WI38 (cell line): ENCODE data around the gene SUPT20HL1.
"Not testable (repeated sequence)": the region's sequence is repeated elsewhere in the genome, so short reads cannot be mapped to it uniquely, and the experiment has no call there.

ENCODE experiments used
- H3K4me3 ChIP-seq: 2 replicates; pipeline ENCODE4 v1.5.1; 2011; ENCODE audit warnings: low read depth, mild to moderate bottlenecking, control low read depth, low read length
- TF ChIP-seq, protein P1 (sequence below): IDR thresholded peaks from 2 replicates; pipeline ENCODE4 v1.5.1; 2012; ENCODE audit warnings: low read depth, mild to moderate bottlenecking, control low read depth, low read length

Gene SUPT20HL1

DNA sequence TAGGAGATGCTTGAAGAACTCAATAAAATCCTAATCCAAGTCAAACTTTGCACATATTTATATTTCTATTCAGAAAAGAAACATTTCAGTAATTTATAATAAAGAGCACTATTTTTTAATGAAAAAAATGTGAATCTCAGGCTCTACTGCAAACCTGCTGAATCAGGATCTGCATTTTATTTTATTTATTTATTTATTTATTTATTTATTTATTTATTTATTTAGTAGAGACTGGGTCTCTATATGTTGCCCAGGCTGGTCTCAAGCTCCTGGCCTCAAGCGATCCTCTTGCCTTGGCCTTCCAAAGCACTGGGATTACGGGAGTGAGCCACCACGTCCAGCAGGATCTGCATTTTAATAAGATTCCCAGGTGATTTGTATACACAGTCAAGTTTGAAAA, 16.0 kb downstream of the SUPT20HL1 start:
- H3K4me3 ChIP-seq, result no peak overlapping the region
- TF ChIP-seq, protein P1, sequence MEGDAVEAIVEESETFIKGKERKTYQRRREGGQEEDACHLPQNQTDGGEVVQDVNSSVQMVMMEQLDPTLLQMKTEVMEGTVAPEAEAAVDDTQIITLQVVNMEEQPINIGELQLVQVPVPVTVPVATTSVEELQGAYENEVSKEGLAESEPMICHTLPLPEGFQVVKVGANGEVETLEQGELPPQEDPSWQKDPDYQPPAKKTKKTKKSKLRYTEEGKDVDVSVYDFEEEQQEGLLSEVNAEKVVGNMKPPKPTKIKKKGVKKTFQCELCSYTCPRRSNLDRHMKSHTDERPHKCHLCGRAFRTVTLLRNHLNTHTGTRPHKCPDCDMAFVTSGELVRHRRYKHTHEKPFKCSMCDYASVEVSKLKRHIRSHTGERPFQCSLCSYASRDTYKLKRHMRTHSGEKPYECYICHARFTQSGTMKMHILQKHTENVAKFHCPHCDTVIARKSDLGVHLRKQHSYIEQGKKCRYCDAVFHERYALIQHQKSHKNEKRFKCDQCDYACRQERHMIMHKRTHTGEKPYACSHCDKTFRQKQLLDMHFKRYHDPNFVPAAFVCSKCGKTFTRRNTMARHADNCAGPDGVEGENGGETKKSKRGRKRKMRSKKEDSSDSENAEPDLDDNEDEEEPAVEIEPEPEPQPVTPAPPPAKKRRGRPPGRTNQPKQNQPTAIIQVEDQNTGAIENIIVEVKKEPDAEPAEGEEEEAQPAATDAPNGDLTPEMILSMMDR, result no peak

DNA sequence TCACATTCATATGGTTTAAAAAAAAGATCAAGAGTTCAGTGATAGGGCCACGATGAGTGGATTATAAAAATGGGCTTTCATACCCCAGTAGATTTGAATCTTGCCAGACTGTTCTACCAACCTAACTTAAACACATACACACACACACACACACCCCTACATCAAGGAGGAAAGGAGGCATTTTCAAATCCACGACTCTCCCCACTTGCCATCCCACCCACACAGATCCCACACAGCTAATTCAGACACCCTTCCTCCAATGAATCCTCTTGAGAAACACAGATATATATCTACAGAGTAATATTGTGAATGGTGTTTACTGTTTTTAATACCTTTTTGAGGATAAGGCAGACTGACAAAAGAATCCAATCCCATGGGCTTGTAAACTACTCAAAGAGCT, 16.8 kb downstream of the SUPT20HL1 start:
- no peak overlapping the region for H3K4me3 ChIP-seq
- TF ChIP-seq, protein P1, result no peak

DNA sequence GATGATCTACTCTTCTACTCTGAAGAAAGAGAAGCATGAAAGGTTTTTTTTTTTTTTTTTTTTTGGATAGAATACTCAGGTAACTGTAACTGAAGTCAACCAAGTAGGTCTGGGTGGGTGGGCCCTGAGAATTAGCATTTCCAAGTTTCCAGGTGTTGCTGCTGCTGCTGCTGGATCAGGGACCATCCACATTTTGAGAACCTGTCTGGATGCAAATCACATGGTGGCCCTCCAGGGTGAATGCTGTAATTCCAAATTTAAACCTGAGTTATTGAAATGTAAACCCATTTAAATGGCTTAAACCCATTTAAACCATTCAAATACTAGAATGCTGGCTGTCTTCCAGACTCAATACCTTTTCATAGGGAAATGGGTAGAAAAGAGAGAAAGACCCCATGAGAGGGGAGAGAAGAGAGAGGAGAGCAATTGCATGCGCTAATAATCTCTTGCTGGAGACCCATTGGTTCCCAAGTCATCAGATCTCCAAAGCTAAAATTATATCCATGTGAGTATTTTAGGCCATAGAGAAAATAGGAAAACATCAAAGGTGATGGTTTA, 17.6 kb downstream of the SUPT20HL1 start:
- no peak overlapping the region for H3K4me3 ChIP-seq
- TF ChIP-seq, protein P1, result no peak

DNA sequence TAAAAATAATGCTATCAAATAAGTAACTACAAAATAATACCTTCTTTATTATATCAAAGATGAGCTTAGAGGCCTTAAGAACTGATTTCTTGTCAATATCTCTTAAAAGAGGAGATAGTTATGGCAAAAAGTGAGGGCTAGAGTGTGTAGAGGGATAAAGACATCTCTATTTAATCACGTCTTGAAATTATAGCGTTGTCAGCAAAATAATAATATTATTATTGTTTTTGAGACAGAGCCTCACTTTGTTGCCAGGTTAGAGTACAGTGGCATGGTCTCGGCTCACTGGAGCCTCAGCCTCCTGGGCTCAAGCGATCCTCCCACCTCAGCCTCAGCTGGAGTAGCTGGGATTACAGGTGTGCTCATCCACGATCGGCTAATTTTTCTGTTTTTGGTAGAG, 18.3 kb downstream of the SUPT20HL1 start:
- no peak overlapping the region for H3K4me3 ChIP-seq
- TF ChIP-seq, protein P1, result no peak

DNA sequence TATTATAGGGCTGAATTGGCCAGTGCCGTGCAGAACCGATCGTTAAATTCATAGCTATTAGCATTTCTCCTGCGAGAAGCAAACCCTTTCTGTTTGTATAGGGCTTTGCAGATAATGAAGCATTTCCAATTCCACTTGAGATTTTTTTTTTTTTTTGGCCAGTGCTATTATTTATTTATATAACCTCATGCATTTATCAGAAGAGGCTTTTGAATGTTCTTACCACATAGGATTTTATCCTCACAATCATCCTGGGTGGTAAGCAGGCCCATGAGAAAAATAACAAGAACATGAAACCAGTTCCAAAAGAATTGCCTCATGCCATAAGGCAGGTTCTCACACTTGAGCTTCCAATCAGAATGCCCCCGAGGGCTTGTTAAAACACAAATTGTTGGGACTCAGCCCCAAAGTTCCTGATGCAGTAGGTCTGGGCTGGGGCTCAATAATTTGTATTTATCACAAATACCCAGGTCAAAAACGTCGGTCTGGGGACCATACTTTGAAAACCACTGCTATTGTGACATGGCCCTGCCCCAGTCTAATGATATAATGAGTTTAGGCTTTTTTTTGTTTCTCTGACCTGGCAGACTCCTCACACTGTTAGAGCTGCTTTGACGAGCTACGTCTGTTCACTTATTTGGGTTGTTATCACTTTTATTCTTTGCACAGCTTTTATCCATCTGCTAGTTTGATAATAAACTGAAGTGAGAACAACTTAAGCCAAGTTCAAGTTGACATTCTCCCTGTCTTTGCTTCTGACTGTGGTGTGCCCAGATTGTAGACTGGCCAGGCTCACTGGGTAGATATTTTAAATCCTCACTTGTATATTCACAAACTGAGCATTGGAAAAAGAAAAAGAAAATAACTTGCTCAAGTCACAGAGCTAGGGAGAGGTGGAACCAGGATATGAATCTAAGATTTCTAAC, 20.1 kb downstream of the SUPT20HL1 start:
- TF ChIP-seq, protein P1, result no peak
- H3K4me3 ChIP-seq, result no peak overlapping the region

DNA sequence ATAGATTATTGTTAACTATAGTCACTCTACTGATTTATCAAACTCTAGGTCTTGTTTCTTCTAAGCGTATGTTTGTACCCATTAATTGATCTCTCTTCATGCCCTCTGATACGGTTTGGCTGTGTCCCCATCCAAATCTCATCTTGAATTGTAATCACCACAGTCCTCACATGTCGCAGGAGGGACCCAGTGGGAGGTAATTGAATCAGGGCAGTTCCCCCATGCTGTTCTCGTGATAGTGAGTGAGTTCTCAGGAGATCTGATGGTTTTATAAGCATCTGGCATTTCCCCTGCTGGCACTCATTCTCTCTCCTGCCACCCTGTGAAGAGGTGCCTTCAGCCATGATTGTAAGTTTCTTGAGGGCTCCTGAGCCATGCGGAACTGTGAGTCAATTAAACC, 21.9 kb downstream of the SUPT20HL1 start:
- H3K4me3 ChIP-seq, result not testable (repeated sequence)

DNA sequence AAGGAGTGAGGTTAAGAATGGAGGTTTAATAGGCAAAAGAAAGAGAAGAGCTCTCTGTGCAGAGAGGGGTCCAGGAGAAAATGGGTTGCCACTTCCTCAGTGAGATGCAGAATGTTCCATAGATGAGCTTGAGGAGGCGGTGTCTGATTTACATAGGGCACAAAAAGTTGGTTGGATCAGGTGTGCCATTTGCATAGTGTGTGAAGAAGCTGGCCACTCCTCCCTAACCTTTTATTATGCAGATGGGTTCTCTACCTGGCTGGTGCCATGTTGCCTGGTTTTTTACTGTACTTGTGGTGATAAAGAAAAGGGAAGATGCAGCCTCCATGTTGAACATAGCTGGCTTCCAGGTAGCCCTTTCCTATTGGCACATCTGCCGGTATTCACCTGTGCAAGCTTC, 27.3 kb downstream of the SUPT20HL1 start:
- no peak overlapping the region for H3K4me3 ChIP-seq
- TF ChIP-seq, protein P1, result no peak
